Psoas muscle (tissue), 8 donors: ENCODE results near the gene FHL3. TPM values are rescaled to one million over a fixed set of nuclear protein-coding genes. Genes with fewer than 3 reads are reported as not detected.

Experiments
- ATAC-seq, 4 donors: fragments of 200-7000 bp; cut with Tn5 transposase; one replicate each; pipeline ENCODE4 v1.9.1; 2020; ENCODE audit warnings: moderate library complexity in 3 of 4, mild to moderate bottlenecking in 2 of 4
- DNase-seq, 2 donors: peaks; one replicate each; pipeline ENCODE4 v3.0.0-alpha.2; 2020
- H3K27ac ChIP-seq: fragments of 200-600 bp; one replicate; pipeline ENCODE4 v1.8.0; 2022
- H3K27me3 ChIP-seq, 3 donors: fragments of 200-600 bp in 1 of 3; one replicate each; pipeline versions ENCODE4 v1.6.1 to v1.8.0; 2013 to 2022; ENCODE audit warnings: low read length in 2 of 3, mild to moderate bottlenecking in 2 of 3, moderate library complexity in 1 of 3; ENCODE audit not compliant: insufficient read depth in 3 of 3
- H3K36me3 ChIP-seq, 2 donors: fragments of 200-600 bp in 1 of 2; one replicate each; pipeline versions ENCODE4 v1.6.1 to v1.8.0; 2013 to 2022; ENCODE audit warnings: low read depth in 1 of 2, mild to moderate bottlenecking in 1 of 2, moderate library complexity in 1 of 2; ENCODE audit not compliant: insufficient read depth in 1 of 2
- H3K4me1 ChIP-seq: fragments of 200-600 bp; one replicate; pipeline ENCODE4 v1.8.0; 2022
- H3K4me3 ChIP-seq: fragments of 200-600 bp; one replicate; pipeline ENCODE4 v1.8.0; 2022; ENCODE audit warnings: mild to moderate bottlenecking
- H3K9me3 ChIP-seq: fragments of 200-600 bp; one replicate; pipeline ENCODE4 v1.8.0; 2022
- CTCF ChIP-seq: fragments of 200-600 bp; IDR thresholded peaks from one replicate; pipeline ENCODE4 v1.8.0; 2022; ENCODE audit warnings: antibody characterized with exemption
- WGBS, 3 donors: extraction: QIAGEN DNeasy Blood & Tissue Kit; methylation state at CpG; one replicate each; pipeline versions ENCODE4 v1.1.6 to v1.1.7; 2013; 5-methylcytosine and 5-hydroxymethylcytosine counted together
- intact Hi-C, 2 donors: fragments of 100-400 bp; cut with DNase I; formaldehyde crosslinking; loops; one replicate each; pipeline versions ENCODE4 v1.11.0 to v1.14.2; 2022
- polyA plus RNA-seq, 3 donors: library from polyadenylated mRNA; stranded (reverse); fragments of 200-250 nt; gene quantifications; one replicate each; pipeline ENCODE4 v1.2.3, GENCODE V29; 2013
- total RNA-seq, 4 donors: library from RNA; stranded (reverse); fragmentation: NEBNext Ultra II Directional in 2 of 4; extraction: Animal tissue kit (Norgen Biotek cat#: 25700) in 2 of 4; gene quantifications; one replicate each; pipeline versions ENCODE4 v1.2.1 to v1.2.4, GENCODE V29; 2021 to 2023
- donor health status: healthy with polysubstance abuse.
- donor health status: DM: no; HTN: no; CAD: no; lungs with moderate emphysema.
- donor health status: Bipolar disorder and iron deficiency.
- donor health status: healthy.
- donor health status: DM: yes; HTN: yes; CAD: no.
- donor health status: DM: no; HTN: no; CAD: no.
- donor health status: DM: no; HTN: no; CAD: no.
- donor health status: DM: yes; HTN: yes; CAD: no.

Gene FHL3
- total and polyA plus RNA-seq, 7 donors, result 41.6 to 1,187 (median 491) TPM

GRCh38 chr1:38041936-38042834, 36.9 kb upstream of the FHL3 start:
- Histone ChIP-seq H3K36me3 (no peaks in the 10 kb centered on the region), H3K27ac (no peak overlapping the region), H3K9me3 (no peaks in the 10 kb centered on the region), H3K27me3 (peaks cover 0 to 47% (median 26%) of the 10 kb centered on the region in 3 donors), H3K4me3 (no peak overlapping the region), H3K4me1 (peaks cover 13% of the 10 kb centered on the region)
- no peak for TF ChIP-seq CTCF
- 91 to 92% (median 91%) methylated on average over 21 of the region's 21 CpGs for WGBS, 3 donors
- DNase-seq (no peak), ATAC-seq (no peak)
- intact Hi-C loops, result loop anchor here (5.0 to 10.0 kb wide), 3 partner anchors 545 to 793 kb away; no protein-coding TSS in a partner anchor

- DNase-seq, result no peak
- Histone ChIP-seq H3K9me3 (no peaks in the 10 kb centered on the region), H3K27me3 (peaks cover 0 to 32% (median 21%) of the 10 kb centered on the region in 3 donors), H3K27ac (no peak overlapping the region), H3K36me3 (no peaks in the 10 kb centered on the region), H3K4me3 (no peak overlapping the region), H3K4me1 (peaks cover 7% of the 10 kb centered on the region)
- WGBS, 3 donors, result 81 to 91% (median 87%) methylated on average over 17 of the region's 17 CpGs
- no peak for TF ChIP-seq CTCF
- peak in 1 of 4 donors; percentile 8 for ATAC-seq
- intact Hi-C loops, result loop anchor here (5.0 to 10.0 kb wide), 3 partner anchors 548 to 795 kb away; no protein-coding TSS in a partner anchor
Observed at GRCh38 chr1:38039331-38040088, 34.2 kb upstream of the FHL3 start.

GRCh38 chr1:38038861-38039260, 33.5 kb upstream of the FHL3 start:
- peaks cover under 1% of the 10 kb centered on the region for H3K4me1 ChIP-seq
- no peak for ATAC-seq
- 61 to 67% (median 64%) methylated on average over 10 of the region's 10 CpGs for WGBS, 3 donors
- no peak overlapping the region for H3K4me3 ChIP-seq
- H3K36me3 ChIP-seq, result no peaks in the 10 kb centered on the region
- H3K27me3 ChIP-seq, result peaks cover 0 to 26% (median 17%) of the 10 kb centered on the region in 3 donors
- H3K9me3 ChIP-seq, result no peaks in the 10 kb centered on the region
- DNase-seq, result no peak
- intact Hi-C loops, result no loop called here
- no peak for TF ChIP-seq CTCF
- no peak overlapping the region for H3K27ac ChIP-seq

- Histone ChIP-seq H3K27me3 (peaks cover 0 to 11% (median 7%) of the 10 kb centered on the region in 3 donors), H3K36me3 (no peaks in the 10 kb centered on the region), H3K4me3 (no peak overlapping the region), H3K4me1 (no peaks in the 10 kb centered on the region), H3K9me3 (no peaks in the 10 kb centered on the region), H3K27ac (no peak overlapping the region)
- 64 to 72% (median 65%) methylated on average over 5 of the region's 5 CpGs for WGBS, 3 donors
- intact Hi-C loops, result loop anchor here in 1 of 2 donors (1.0 kb wide), 1 partner anchor 9 kb away; the partner anchor contains the start of gene POU3F1
- ATAC-seq (no peak), DNase-seq (no peak)
- TF ChIP-seq CTCF, result peak; percentile 26
Observed at GRCh38 chr1:38037221-38037939, 32.1 kb upstream of the FHL3 start.
